H1 (cell line): Measurements from ENCODE around the gene GID4. TPM values are rescaled to one million over a fixed set of nuclear protein-coding genes. Genes with fewer than 3 reads are reported as not detected.

Experiments
- CTCF ChIA-PET: fragments of 300-600 bp; sonication (Branson Sonifier 250); formaldehyde crosslinking; loops from one replicate; lab custom pipeline; 2021; ENCODE audit not compliant: partially characterized antibody; lab: Charles Lee
- POLR2A ChIA-PET: fragments of 300-600 bp; sonication (Branson Sonifier 250); formaldehyde crosslinking; loops from one replicate; lab custom pipeline; 2021; ENCODE audit warnings: inconsistent platforms; ENCODE audit not compliant: partially characterized antibody; lab: Charles Lee
- DNase-seq, 2 experiments: peaks; one replicate each; pipeline versions ENCODE4 v3.0.0 to v3.0.0-alpha.2; 2010 to 2022; ENCODE audit warnings: low spot score in 2 of 2, low read depth in 1 of 2, mixed read lengths in 1 of 2
- FAIRE-seq: peaks from 2 replicates; lab custom pipeline; 2011; peaks lifted over from hg19 to GRCh38; lab: Jason Lieb, UNC
- H2AFZ ChIP-seq: 2 replicates; pipeline ENCODE4 v1.8.1; 2012; ENCODE audit warnings: low read length, inconsistent platforms
- H2AK5ac ChIP-seq: 2 replicates; pipeline ENCODE4 v1.6.1; 2013; ENCODE audit warnings: low read depth, low read length
- H2BK120ac ChIP-seq: replicated peaks from 2 replicates; pipeline ENCODE3; 2013; ENCODE audit warnings: low read depth, low read length, inconsistent platforms
- H2BK12ac ChIP-seq: 2 replicates; pipeline ENCODE4 v1.6.1; 2013; ENCODE audit warnings: low read depth, low read length
- H2BK15ac ChIP-seq: 2 replicates; pipeline ENCODE4 v1.6.1; 2013; ENCODE audit warnings: low read length
- H2BK20ac ChIP-seq: 2 replicates; pipeline ENCODE4 v1.6.1; 2013; ENCODE audit warnings: low read length
- H2BK5ac ChIP-seq: 2 replicates; pipeline ENCODE4 v1.6.1; 2013; ENCODE audit warnings: low read depth, low read length
- H3K14ac ChIP-seq: 2 replicates; pipeline ENCODE4 v1.6.1; 2013; ENCODE audit warnings: inconsistent platforms; ENCODE audit not compliant: insufficient read length
- H3K18ac ChIP-seq: 2 replicates; pipeline ENCODE4 v1.6.1; 2013; ENCODE audit warnings: low read length; ENCODE audit errors: extremely low read depth
- H3K23ac ChIP-seq: 2 replicates; pipeline ENCODE4 v1.6.1; 2013; ENCODE audit warnings: inconsistent platforms; ENCODE audit not compliant: insufficient read length
- H3K23me2 ChIP-seq: 2 replicates; pipeline ENCODE4 v1.6.1; 2013; ENCODE audit warnings: low read depth, low read length
- H3K27ac ChIP-seq: 2 replicates; pipeline ENCODE4 v1.6.1; 2011; ENCODE audit warnings: low read depth, low read length, inconsistent platforms
- H3K27me3 ChIP-seq, 4 experiments: replicated peaks in 1 of 4; 1 replicate in 1 of 4; 2 replicates in 3 of 4; pipeline versions ENCODE4 v1.6.1 to v1.8.1; 2011 to 2013; ENCODE audit warnings: low read length in 3 of 4, mild to moderate bottlenecking in 3 of 4, inconsistent platforms in 2 of 4, mixed read lengths in 2 of 4, moderate library complexity in 1 of 4; ENCODE audit not compliant: control insufficient read depth in 3 of 4, insufficient read depth in 3 of 4; ENCODE audit errors: extremely low read depth in 1 of 4
- H3K36me3 ChIP-seq, 4 experiments: 2 replicates each; pipeline versions ENCODE4 v1.6.1 to v1.8.1; 2011 to 2013; ENCODE audit warnings: mild to moderate bottlenecking in 4 of 4, low read length in 3 of 4, moderate library complexity in 2 of 4, control low read depth in 1 of 4, inconsistent platforms in 1 of 4; ENCODE audit not compliant: insufficient read depth in 4 of 4, control insufficient read depth in 2 of 4
- H3K4ac ChIP-seq: replicated peaks from 2 replicates; pipeline ENCODE3; 2013; ENCODE audit warnings: low read length, low read depth, mixed read lengths, inconsistent platforms; ENCODE audit not compliant: insufficient read length
- H3K4me1 ChIP-seq, 4 experiments: replicated peaks in 1 of 4; 1 replicate in 1 of 4; 2 replicates in 3 of 4; pipeline versions ENCODE4 v1.6.1 to v1.8.1; 2011 to 2013; ENCODE audit warnings: low read length in 3 of 4, inconsistent platforms in 2 of 4, mixed read lengths in 1 of 4; ENCODE audit not compliant: insufficient read depth in 4 of 4, control insufficient read depth in 3 of 4
- H3K4me2 ChIP-seq, 2 experiments: 2 replicates each; pipeline versions ENCODE4 v1.6.1 to v1.8.1; 2011 to 2013; ENCODE audit warnings: low read depth in 2 of 2, low read length in 2 of 2, control low read depth in 1 of 2, inconsistent platforms in 1 of 2, mild to moderate bottlenecking in 1 of 2; ENCODE audit not compliant: insufficient read depth in 1 of 2
- H3K4me3 ChIP-seq, 4 experiments: fragments of 200-600, 300-600 bp in 1 of 4; sonication (generic), shearing (Covaris generic), sonication (Bioruptor Twin) in 1 of 4; 2 replicates each; pipeline versions ENCODE4 v1.5.1 to v1.8.1; 2011 to 2016; ENCODE audit warnings: low read length in 4 of 4, low read depth in 3 of 4, control low read depth in 2 of 4, inconsistent platforms in 2 of 4, mild to moderate bottlenecking in 2 of 4, mixed read lengths in 1 of 4, moderate library complexity in 1 of 4; ENCODE audit not compliant: insufficient read depth in 2 of 4; ENCODE audit errors: extremely low read depth in 1 of 4
- H3K56ac ChIP-seq: replicated peaks from 2 replicates; pipeline ENCODE3; 2013; ENCODE audit warnings: low read depth, mild to moderate bottlenecking, mixed read lengths, low read length, inconsistent platforms; ENCODE audit not compliant: insufficient read length
- H3K79me1 ChIP-seq: 2 replicates; pipeline ENCODE4 v1.6.1; 2013; ENCODE audit warnings: low read depth, low read length, control low read depth
- H3K79me2 ChIP-seq, 2 experiments: 2 replicates each; pipeline versions ENCODE4 v1.6.1 to v1.8.1; 2012 to 2013; ENCODE audit warnings: low read length in 2 of 2, mild to moderate bottlenecking in 2 of 2, inconsistent platforms in 1 of 2; ENCODE audit not compliant: insufficient read depth in 2 of 2, control insufficient read depth in 1 of 2
- H3K9ac ChIP-seq, 4 experiments: replicated peaks in 1 of 4; 1 replicate in 1 of 4; 2 replicates in 3 of 4; pipeline versions ENCODE4 v1.6.1 to v1.8.1; 2011 to 2013; ENCODE audit warnings: low read depth in 3 of 4, low read length in 3 of 4, control low read depth in 2 of 4, mild to moderate bottlenecking in 2 of 4, moderate library complexity in 2 of 4, inconsistent platforms in 1 of 4; ENCODE audit errors: extremely low read depth in 1 of 4
- H3K9me3 ChIP-seq, 2 experiments: 2 replicates each; pipeline versions ENCODE4 v1.6.1 to v1.8.1; 2012 to 2013; ENCODE audit warnings: mild to moderate bottlenecking in 2 of 2, moderate library complexity in 2 of 2, control low read depth in 1 of 2, inconsistent platforms in 1 of 2, low read depth in 1 of 2, low read length in 1 of 2, mixed read lengths in 1 of 2; ENCODE audit not compliant: insufficient read depth in 2 of 2
- H4K20me1 ChIP-seq, 2 experiments: replicated peaks in 1 of 2; 2 replicates each; pipeline versions ENCODE3 to v1.8.1; 2011 to 2013; ENCODE audit warnings: inconsistent platforms in 2 of 2, low read length in 2 of 2, mild to moderate bottlenecking in 1 of 2; ENCODE audit not compliant: insufficient read depth in 2 of 2, control insufficient read depth in 1 of 2
- H4K5ac ChIP-seq: 2 replicates; pipeline ENCODE4 v1.6.1; 2013; ENCODE audit warnings: low read length, low read depth, mixed read lengths, inconsistent platforms; ENCODE audit not compliant: insufficient read length
- H4K8ac ChIP-seq: 2 replicates; pipeline ENCODE4 v1.8.0; 2013; ENCODE audit warnings: mild to moderate bottlenecking, moderate library complexity, low read length, inconsistent platforms; ENCODE audit not compliant: insufficient read depth; ENCODE audit errors: extremely low read depth
- H4K91ac ChIP-seq: replicated peaks from 2 replicates; pipeline ENCODE3; 2013; ENCODE audit warnings: low read length, mixed read lengths, inconsistent platforms; ENCODE audit not compliant: insufficient read length
- ATF2 ChIP-seq: IDR thresholded peaks from 2 replicates; pipeline ENCODE4 v1.6.1; 2012; ENCODE audit warnings: low read length, inconsistent platforms
- BACH1 ChIP-seq: IDR thresholded peaks from 2 replicates; pipeline ENCODE4 v1.6.1; 2012; ENCODE audit warnings: low read length, improper control_type of control experiment
- E2F6 ChIP-seq: IDR thresholded peaks from 2 replicates; pipeline ENCODE4 v1.6.1; 2012; ENCODE audit warnings: inconsistent platforms
- JUN ChIP-seq: IDR thresholded peaks from 2 replicates; pipeline ENCODE4 v1.6.1; 2011; ENCODE audit warnings: low read depth, mild to moderate bottlenecking, improper control_type of control experiment, low read length
- JUND ChIP-seq: IDR thresholded peaks from 2 replicates; pipeline ENCODE4 v1.6.1; 2011; ENCODE audit warnings: mild to moderate bottlenecking, improper control_type of control experiment, low read length
- PHF8 ChIP-seq: fragments of 200-600 bp; sonication (generic); conservative IDR thresholded peaks from 2 replicates; pipeline ENCODE4 v1.7.1; 2012; ENCODE audit warnings: low read depth, mild to moderate bottlenecking, inconsistent platforms, low read length, moderate library complexity
- RAD21 ChIP-seq, 2 experiments: IDR thresholded peaks in 1 of 2; conservative IDR thresholded peaks in 1 of 2; 2 replicates each; pipeline ENCODE4 v1.6.1; 2011; ENCODE audit warnings: low read depth in 2 of 2, low read length in 2 of 2, improper control_type of control experiment in 1 of 2, inconsistent platforms in 1 of 2, mild to moderate bottlenecking in 1 of 2, moderate library complexity in 1 of 2
- SP2 ChIP-seq: IDR thresholded peaks from 2 replicates; pipeline ENCODE4 v1.6.1; 2012; ENCODE audit warnings: mild to moderate bottlenecking, low read length, inconsistent platforms
- TAF7 ChIP-seq: optimal IDR thresholded peaks from 2 replicates; pipeline ENCODE3; 2011; ENCODE audit warnings: low read depth, mild to moderate bottlenecking, inconsistent platforms, low read length, moderate library complexity, borderline replicate concordance
- TCF12 ChIP-seq: IDR thresholded peaks from 2 replicates; pipeline ENCODE4 v1.6.1; 2011; ENCODE audit warnings: low read depth, mild to moderate bottlenecking, low read length
- TEAD4 ChIP-seq: IDR thresholded peaks from 2 replicates; pipeline ENCODE4 v1.6.1; 2012; ENCODE audit warnings: low read depth, low read length, inconsistent platforms, mixed read lengths
- WGBS, 2 experiments: shearing (Covaris generic) in 1 of 2; methylation state at CpG; one replicate each; pipeline versions ENCODE4 v1.1.6 to v1.1.7; 2013 to 2015; ENCODE audit warnings: low lambda C conversion rate in 2 of 2, mixed read lengths in 2 of 2, inconsistent platforms in 1 of 2, low coverage in 1 of 2, missing lambda C conversion rate in 1 of 2; ENCODE audit not compliant: insufficient replicate concordance in 2 of 2, insufficient coverage in 1 of 2, insufficient read length in 1 of 2; ENCODE audit errors: extremely low coverage in 1 of 2, missing lambda C conversion rate in 1 of 2; 5-methylcytosine and 5-hydroxymethylcytosine counted together
- polyA plus RNA-seq, 7 experiments: library from polyadenylated mRNA; depleted of rRNA in 3 of 7; stranded (reverse) in 5 of 7; unstranded in 2 of 7; fragments of >200 nt in 5 of 7; fragments of 200-250 nt in 2 of 7; gene quantifications; 1 replicate in 5 of 7; 2 replicates in 1 of 7; 4 replicates in 1 of 7; pipeline versions ENCODE4 v1.2.1 to v1.2.3, GENCODE V29; 2011 to 2013; ENCODE audit warnings: missing spikeins in 2 of 7, mixed read lengths in 2 of 7
- total RNA-seq: library from RNA; stranded (reverse); fragmentation: NEBNext Ultra II Directional; extraction: Animal tissue kit (Norgen Biotek cat#: 25700); gene quantifications from 2 replicates; pipeline ENCODE4 v1.2.1, GENCODE V29; 2021

Gene GID4
- total and polyA plus RNA-seq, 2 of the 8 experiments (the other 6 are each of a cell fraction or from before 2014, with no cell fraction given), result 5.6 to 15.0 TPM

GRCh38 chr17:17990282-17990681 is 48.9 kb upstream of the GID4 start:
- Histone ChIP-seq H3K23ac (no peak overlapping the region), H3K4me2 (no peak overlapping the region), H2AFZ (no peak overlapping the region), H3K27me3 (no peaks in the 10 kb centered on the region; a peak in 1 of 7 replicates), H2BK120ac (no peak overlapping the region), H2BK15ac (no peak overlapping the region; the same call in 1 of the 2 replicates), H2AK5ac (no peak overlapping the region), H4K20me1 (no peaks in the 10 kb centered on the region), H2BK20ac (no peak overlapping the region), H3K18ac (no peak overlapping the region), H3K27ac (no peak overlapping the region), H3K36me3 (no peaks in the 10 kb centered on the region), H3K4me3 (no peak overlapping the region), H3K14ac (no peak overlapping the region), H4K8ac (no peak overlapping the region), H4K5ac (no peak overlapping the region), H3K4me1 (peaks cover 0 to 5% (median 0%) of the 10 kb centered on the region in 4 experiments; a peak in 3 of 7 replicates), H3K56ac (no peak overlapping the region), H3K79me1 (no peaks in the 10 kb centered on the region), H4K91ac (no peak overlapping the region), H3K79me2 (no peaks in the 10 kb centered on the region), H3K9ac (no peak overlapping the region), H3K23me2 (no peaks in the 10 kb centered on the region), H2BK5ac (no peak overlapping the region), H3K4ac (no peak overlapping the region), H2BK12ac (no peak overlapping the region), H3K9me3 (no peaks in the 10 kb centered on the region)
- FAIRE-seq (no peak), DNase-seq (no peak)
- CTCF ChIA-PET, result interaction anchor here (0.8 kb wide), 1 partner anchor 71 kb away, joined by 4 read pairs; no protein-coding TSS in a partner anchor
- POLR2A ChIA-PET, result no interaction called here
- WGBS, 2 experiments, result 95% methylated on average over 2 of the region's 2 CpGs; no CpG with 5 or more reads in 1 of the 2 experiments
- no peak for TF ChIP-seq ATF2
- TF ChIP-seq E2F6, result no peak
- TF ChIP-seq RAD21 (IDR thresholded peaks at IDR 0.05 in 1 of 2, conservative IDR thresholded peaks at IDR 0.05 in 1 of 2; ENCODE audit: low read depth in 2 of 2, low read length in 2 of 2), result no peak
- no peak for TF ChIP-seq JUN
- TF ChIP-seq PHF8, result no peak
- no peak for TF ChIP-seq TEAD4
- no peak for TF ChIP-seq TCF12
- TF ChIP-seq BACH1, result no peak
- TF ChIP-seq JUND, result no peak
- no peak for TF ChIP-seq SP2
- TF ChIP-seq TAF7, result no peak
